Measurements from ENCODE around the gene SPG7.

- TF ChIP-seq EZH2 (IDR thresholded peaks at IDR 0.05; ENCODE audit: insufficient read depth, low read length) (no peak), CTCF (IDR thresholded peaks at IDR 0.05; ENCODE audit: insufficient read depth, low read depth, low read length) (no peak)
These were observed 14.1 kb downstream of the SPG7 start for GRCh38 chr16:89522287-89522686.

Data from astrocyte (in vitro differentiated cells and primary cell).